HepG2 (cell line): ENCODE results near the gene P2RX6. TPM values are rescaled to one million over a fixed set of nuclear protein-coding genes. Genes with fewer than 3 reads are reported as not detected.

ENCODE experiments used
- HES4 ChIP-seq: sonication (generic); formaldehyde crosslinking; IDR thresholded peaks from 2 replicates; pipeline ENCODE4 v1.9.0; 2021; ENCODE audit warnings: mild to moderate bottlenecking, missing genetic modification reagents, borderline replicate concordance
- IRF2 ChIP-seq: IDR thresholded peaks from 2 replicates; pipeline ENCODE4 v1.6.1; 2018; ENCODE audit warnings: missing genetic modification reagents, missing compliant biosample characterization
- MTF2 ChIP-seq: sonication (generic); formaldehyde crosslinking; IDR thresholded peaks from 2 replicates; pipeline ENCODE4 v1.5.0; 2020; ENCODE audit warnings: missing genetic modification reagents, borderline replicate concordance
- NFKB2 ChIP-seq: sonication (generic); formaldehyde crosslinking; IDR thresholded peaks from 2 replicates; pipeline ENCODE4 v1.4.0; 2020; ENCODE audit warnings: missing genetic modification reagents, borderline replicate concordance
- NR0B2 ChIP-seq: sonication (generic); formaldehyde crosslinking; IDR thresholded peaks from 2 replicates; pipeline ENCODE4 v1.4.0; 2020; ENCODE audit warnings: mild to moderate bottlenecking, missing genetic modification reagents
- PRPF4 ChIP-seq: fragments of 200-400 bp; formaldehyde crosslinking; IDR thresholded peaks from 2 replicates; pipeline ENCODE4 v1.6.1; 2016; ENCODE audit warnings: low read length, low read depth; ENCODE audit not compliant: poor library complexity, severe bottlenecking
- SMARCE1 ChIP-seq: fragments of 450-650 bp; IDR thresholded peaks from 2 replicates; pipeline ENCODE4 v1.6.1; 2017; ENCODE audit warnings: borderline replicate concordance
- ZNF530 ChIP-seq: sonication (generic); formaldehyde crosslinking; IDR thresholded peaks from 2 replicates; pipeline ENCODE4 v1.5.0; 2020; ENCODE audit warnings: low read depth, mild to moderate bottlenecking, missing genetic modification reagents
- microRNA counts: library from miRNA; unstranded; fragments of <30 nt; microRNA quantifications from one replicate; lab custom pipeline; 2015
- microRNA-seq: library from miRNA; unstranded; fragments of <30 nt; microRNA quantifications from one replicate; pipeline ENCODE4, GENCODE V29; 2020
- polyA plus RNA-seq, 8 experiments: library from polyadenylated mRNA; depleted of rRNA in 3 of 8; stranded (reverse) in 7 of 8; unstranded in 1 of 8; fragments of >200 nt; fragmentation: Illumina TruSeq in 4 of 8; extraction: Trizol in 4 of 8; gene quantifications; 2 replicates each; pipeline versions ENCODE4 v1.2.1 to v1.2.3, GENCODE V29; 2011 to 2016; ENCODE audit warnings: low read depth in 4 of 8, missing spikeins in 1 of 8, mixed read lengths in 1 of 8; ENCODE audit not compliant: insufficient read depth in 1 of 8
- small RNA-seq, 3 experiments: library from RNA; depleted of rRNA; stranded (forward); fragments of <200 nt; gene quantifications; one replicate each; pipeline ENCODE3, GENCODE V24; 2012; ENCODE audit warnings: low read depth in 2 of 3, low replicate concordance in 1 of 3; ENCODE audit not compliant: insufficient read length in 3 of 3, insufficient read depth in 2 of 3
- total RNA-seq, 5 experiments: library from RNA; depleted of rRNA; stranded (reverse); fragments of >200 nt; fragmentation: Illumina TruSeq; extraction: Trizol; gene quantifications; 2 replicates each; pipeline ENCODE4 v1.2.3, GENCODE V29; 2016; ENCODE audit warnings: low read depth in 1 of 5

The P2RX6 gene
- total and polyA plus RNA-seq, 2 of the 13 experiments (the other 11 are each of a cell fraction or from before 2014, with no cell fraction given), result 0.04 to 0.12 TPM

- TF ChIP-seq SMARCE1 (no peak), MTF2 (CRISPR knock-in tag) (no peak), NR0B2 (CRISPR knock-in tag) (no peak), NFKB2 (CRISPR knock-in tag) (no peak), IRF2 (CRISPR knock-in tag) (no peak), PRPF4 (no peak), HES4 (no peak), ZNF530 (CRISPR knock-in tag) (no peak)
These were observed 62.1 kb downstream of the P2RX6 start (continued) for GRCh38 chr22:21076912-21077625.

MicroRNAs within 50 kb of the gene (microRNA counts, 767-probe panel; counts per million panel counts)
- not detected for microRNA hsa-miR-649 (lab: Ali Mortazavi, UCI)

Small RNA genes lying within 50 kb of the gene (microRNA-seq; reads per million reads assigned to microRNA genes)
- not detected for gene MIR649

Small RNA genes lying within 50 kb of the gene (small RNA-seq; reads per million reads assigned to genes)
- 0 reads per million in 3 experiments for gene MIR649

Other genes starting within 250 kb of the P2RX6 start
- gene SERPIND1, start 241.1 kb upstream of the P2RX6 start, total RNA-seq (2016; rRNA removed; fragmentation: Illumina TruSeq; extraction: Trizol), result 55.6 and 111 TPM in 2 replicates
- gene SERPIND1, start 241.1 kb upstream of the P2RX6 start, polyA plus RNA-seq (2011; rRNA removed), result 350 and 408 TPM in 2 replicates
- gene PI4KA, start 156.4 kb upstream of the P2RX6 start, total RNA-seq (2016; rRNA removed; fragmentation: Illumina TruSeq; extraction: Trizol), result 27.4 and 27.8 TPM in 2 replicates
- gene PI4KA, start 156.4 kb upstream of the P2RX6 start, polyA plus RNA-seq (2011; rRNA removed), result 56.4 and 61.1 TPM in 2 replicates
- 12.3 and 15.2 TPM in 2 replicates for gene SNAP29, start 156.2 kb upstream of the P2RX6 start, total RNA-seq (2016; rRNA removed; fragmentation: Illumina TruSeq; extraction: Trizol)
- gene SNAP29, start 156.2 kb upstream of the P2RX6 start, polyA plus RNA-seq (2011; rRNA removed), result 25.2 and 30.7 TPM in 2 replicates
- 60.6 and 75.5 TPM in 2 replicates for gene CRKL, start 97.8 kb upstream of the P2RX6 start, total RNA-seq (2016; rRNA removed; fragmentation: Illumina TruSeq; extraction: Trizol)
- gene CRKL, start 97.8 kb upstream of the P2RX6 start, polyA plus RNA-seq (2011; rRNA removed), result 35.0 and 37.4 TPM in 2 replicates
- gene AIFM3, start 47.9 kb upstream of the P2RX6 start, total RNA-seq (2016; rRNA removed; fragmentation: Illumina TruSeq; extraction: Trizol), result 11.0 and 15.3 TPM in 2 replicates
- 9.0 and 12.0 TPM in 2 replicates for gene AIFM3, start 47.9 kb upstream of the P2RX6 start, polyA plus RNA-seq (2011; rRNA removed)
- gene LZTR1, start 32.9 kb upstream of the P2RX6 start, total RNA-seq (2016; rRNA removed; fragmentation: Illumina TruSeq; extraction: Trizol), result 12.0 and 22.4 TPM in 2 replicates
- gene LZTR1, start 32.9 kb upstream of the P2RX6 start, polyA plus RNA-seq (2011; rRNA removed), result 21.8 and 36.0 TPM in 2 replicates
- 20.4 and 25.5 TPM in 2 replicates for gene THAP7, start 13.0 kb upstream of the P2RX6 start, total RNA-seq (2016; rRNA removed; fragmentation: Illumina TruSeq; extraction: Trizol)
- gene THAP7, start 13.0 kb upstream of the P2RX6 start, polyA plus RNA-seq (2011; rRNA removed), result 13.0 and 16.4 TPM in 2 replicates
- not detected in 2 replicates for gene SLC7A4, start 17.4 kb downstream of the P2RX6 start, total RNA-seq (2016; rRNA removed; fragmentation: Illumina TruSeq; extraction: Trizol)
- gene SLC7A4, start 17.4 kb downstream of the P2RX6 start, polyA plus RNA-seq (2011; rRNA removed), result not detected in 2 replicates
- gene LRRC74B, start 30.8 kb downstream of the P2RX6 start, total RNA-seq (2016; rRNA removed; fragmentation: Illumina TruSeq; extraction: Trizol), result not detected in 2 replicates
- gene LRRC74B, start 30.8 kb downstream of the P2RX6 start, polyA plus RNA-seq (2011; rRNA removed), result not detected in 2 replicates